Kidney (tissue), 14 donors: ENCODE data around the gene ENAH. TPM values are rescaled to one million over a fixed set of nuclear protein-coding genes. Genes with fewer than 3 reads are reported as not detected.
"Not testable (repeated sequence)": the region's sequence is repeated elsewhere in the genome, so short reads cannot be mapped to it uniquely, and the experiment has no call there.

Experiments used
- DNase-seq, 5 donors: peaks; one replicate each; pipeline ENCODE4 v3.0.0-alpha.2; 2013 to 2020
- FAIRE-seq: peaks from 2 replicates; lab custom pipeline; 2012; peaks lifted over from hg19 to GRCh38; lab: Jason Lieb, UNC
- H3K27ac ChIP-seq, 2 donors: one replicate each; pipeline ENCODE4 v1.7.0; 2013; ENCODE audit warnings: low read depth in 2 of 2, low read length in 2 of 2, inconsistent platforms in 1 of 2
- H3K27me3 ChIP-seq: one replicate; pipeline ENCODE4 v1.7.1; 2013; ENCODE audit warnings: low read length, inconsistent platforms; ENCODE audit not compliant: control insufficient read depth, insufficient read depth
- H3K36me3 ChIP-seq, 3 donors: one replicate each; pipeline versions ENCODE4 v1.7.0 to v1.7.1; 2013; ENCODE audit warnings: low read length in 3 of 3, control low read depth in 1 of 3, inconsistent platforms in 1 of 3; ENCODE audit not compliant: insufficient read depth in 3 of 3, control insufficient read depth in 2 of 3
- H3K4me1 ChIP-seq, 3 donors: one replicate each; pipeline versions ENCODE4 v1.7.0 to v1.7.1; 2013; ENCODE audit warnings: low read length in 3 of 3, inconsistent platforms in 1 of 3, low read depth in 1 of 3; ENCODE audit not compliant: control insufficient read depth in 2 of 3, insufficient read depth in 2 of 3
- H3K4me3 ChIP-seq, 3 donors: one replicate each; pipeline versions ENCODE4 v1.7.0 to v1.8.1; 2013; ENCODE audit warnings: low read length in 3 of 3, control low read depth in 1 of 3, inconsistent platforms in 1 of 3
- H3K9ac ChIP-seq, 3 donors: one replicate each; pipeline versions ENCODE4 v1.7.0 to v1.7.1; 2013; ENCODE audit warnings: low read length in 3 of 3, control low read depth in 1 of 3, inconsistent platforms in 1 of 3
- H3K9me3 ChIP-seq, 3 donors: one replicate each; pipeline versions ENCODE4 v1.7.0 to v1.7.1; 2013; ENCODE audit warnings: low read length in 3 of 3, control low read depth in 1 of 3, inconsistent platforms in 1 of 3; ENCODE audit not compliant: control insufficient read depth in 2 of 3, insufficient read depth in 1 of 3
- intact Hi-C: fragments of 100-400 bp; cut with DNase I; formaldehyde crosslinking; loops from one replicate; pipeline ENCODE4 v1.11.1; 2022
- polyA plus RNA-seq: library from polyadenylated mRNA; stranded (reverse); fragments of 350-450 nt; fragmentation: Illumina TruSeq; extraction: RNeasy Lipid Tissue Mini Kit (QIAGEN cat#74804); gene quantifications from one replicate; pipeline ENCODE4 v1.2.3, GENCODE V29; 2014; ENCODE audit warnings: low read depth, low replicate concordance; ENCODE audit not compliant: insufficient read depth
- total RNA-seq: library from RNA; stranded (reverse); fragmentation: NEBNext Ultra II Directional; extraction: Animal tissue kit (Norgen Biotek cat#: 25700); gene quantifications from one replicate; pipeline ENCODE4 v1.2.1, GENCODE V29; 2021
- TF ChIP-seq, protein P1 (sequence below): IDR thresholded peaks from 3 replicates; pipeline ENCODE4 v1.5.1; 2012; ENCODE audit warnings: mild to moderate bottlenecking, moderate library complexity, borderline replicate concordance; ENCODE audit not compliant: insufficient read depth; ENCODE audit errors: extremely low read depth
- donor health status: control.
- donor health status: control.
- donor health status: control.
- donor health status: control.
- donor health status: control.
- donor health status: DM: yes; HTN: yes; CAD: no.
- donor health status: Normal renal cell carcinoma (clear cell type).

Gene ENAH
- total and polyA plus RNA-seq, 2 donors from 2014 or later, result 6.2 to 42.3 TPM

DNA sequence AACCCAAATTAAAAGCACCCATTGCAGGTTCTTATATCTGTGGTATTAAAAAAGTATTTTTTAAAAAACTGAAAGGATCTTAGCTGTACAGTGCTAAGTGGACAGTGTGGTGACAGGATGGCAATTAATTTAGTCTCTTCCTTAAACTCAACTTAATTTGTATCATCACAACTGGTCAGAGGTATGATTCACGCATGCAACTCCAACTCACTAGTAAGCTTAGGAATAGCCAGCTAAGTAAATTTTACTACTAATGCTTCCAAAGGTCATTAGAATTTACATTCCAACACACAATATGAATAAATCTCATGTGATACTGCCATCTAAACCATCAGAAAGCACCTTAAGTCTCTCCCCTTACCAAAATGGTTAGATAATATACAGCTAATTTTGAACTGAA, 35.4 kb downstream of the ENAH start:
- Histone ChIP-seq H3K4me1 (peaks cover 0 to 11% (median 0%) of the 10 kb centered on the region in 3 donors), H3K36me3 (no peaks in the 10 kb centered on the region), H3K9ac (no peak overlapping the region), H3K9me3 (no peaks in the 10 kb centered on the region), H3K27ac (no peak overlapping the region), H3K4me3 (no peak overlapping the region), H3K27me3 (no peaks in the 10 kb centered on the region)
- FAIRE-seq, result no peak
- intact Hi-C loops, result no loop called here
- TF ChIP-seq, protein P1, sequence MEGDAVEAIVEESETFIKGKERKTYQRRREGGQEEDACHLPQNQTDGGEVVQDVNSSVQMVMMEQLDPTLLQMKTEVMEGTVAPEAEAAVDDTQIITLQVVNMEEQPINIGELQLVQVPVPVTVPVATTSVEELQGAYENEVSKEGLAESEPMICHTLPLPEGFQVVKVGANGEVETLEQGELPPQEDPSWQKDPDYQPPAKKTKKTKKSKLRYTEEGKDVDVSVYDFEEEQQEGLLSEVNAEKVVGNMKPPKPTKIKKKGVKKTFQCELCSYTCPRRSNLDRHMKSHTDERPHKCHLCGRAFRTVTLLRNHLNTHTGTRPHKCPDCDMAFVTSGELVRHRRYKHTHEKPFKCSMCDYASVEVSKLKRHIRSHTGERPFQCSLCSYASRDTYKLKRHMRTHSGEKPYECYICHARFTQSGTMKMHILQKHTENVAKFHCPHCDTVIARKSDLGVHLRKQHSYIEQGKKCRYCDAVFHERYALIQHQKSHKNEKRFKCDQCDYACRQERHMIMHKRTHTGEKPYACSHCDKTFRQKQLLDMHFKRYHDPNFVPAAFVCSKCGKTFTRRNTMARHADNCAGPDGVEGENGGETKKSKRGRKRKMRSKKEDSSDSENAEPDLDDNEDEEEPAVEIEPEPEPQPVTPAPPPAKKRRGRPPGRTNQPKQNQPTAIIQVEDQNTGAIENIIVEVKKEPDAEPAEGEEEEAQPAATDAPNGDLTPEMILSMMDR, result no peak
- no peak for DNase-seq

DNA sequence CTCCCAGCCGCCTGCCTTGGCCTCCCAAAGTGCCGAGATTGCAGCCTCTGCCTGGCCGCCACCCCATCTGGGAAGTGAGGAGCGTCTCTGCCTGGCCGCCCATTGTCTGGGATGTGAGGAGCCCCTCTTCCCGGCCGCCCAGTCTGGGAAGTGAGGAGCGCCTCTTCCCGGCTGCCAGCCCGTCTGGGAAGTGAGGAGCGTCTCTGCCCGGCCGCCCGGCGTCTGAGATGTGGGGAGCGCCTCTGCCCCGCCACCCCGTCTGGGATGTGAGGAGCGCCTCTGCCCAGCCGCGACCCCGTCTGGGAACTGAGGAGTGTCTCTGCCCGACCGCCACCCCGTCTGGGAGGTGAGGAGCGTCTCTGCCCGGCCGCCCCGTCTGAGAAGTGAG, 37.5 kb downstream of the ENAH start:
- H3K9ac ChIP-seq, H3K36me3 ChIP-seq, H3K9me3 ChIP-seq, H3K27me3 ChIP-seq, H3K4me3 ChIP-seq, FAIRE-seq, H3K27ac ChIP-seq, intact Hi-C loops, DNase-seq: not testable (repeated sequence)
- peaks cover 0 to 11% (median 0%) of the 10 kb centered on the region in 3 donors for H3K4me1 ChIP-seq

DNA sequence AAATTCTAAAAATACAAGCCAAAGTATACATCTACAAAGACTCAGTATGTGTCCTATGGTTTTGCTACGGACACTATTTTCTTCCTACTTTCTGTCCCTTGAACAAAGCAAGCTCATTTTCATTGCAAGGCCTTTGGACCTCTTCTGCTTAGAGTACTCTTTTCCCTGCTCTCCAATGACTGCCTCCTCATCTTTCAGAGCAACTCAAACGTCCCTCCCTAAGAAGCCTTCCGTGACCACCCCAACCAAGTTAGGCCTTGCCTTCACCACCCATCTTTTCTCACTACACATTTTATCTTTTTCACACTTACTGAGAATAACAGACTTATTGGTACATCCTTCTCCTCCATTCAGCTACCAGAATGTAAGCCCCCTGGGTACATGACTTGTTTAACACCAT, 39.9 kb downstream of the ENAH start:
- Histone ChIP-seq H3K4me1 (peaks cover 0 to 9% (median 0%) of the 10 kb centered on the region in 3 donors), H3K4me3 (no peak overlapping the region), H3K27ac (no peak overlapping the region), H3K9ac (no peak overlapping the region), H3K36me3 (no peaks in the 10 kb centered on the region), H3K9me3 (no peaks in the 10 kb centered on the region), H3K27me3 (no peaks in the 10 kb centered on the region)
- FAIRE-seq (no peak), DNase-seq (no peak)
- intact Hi-C loops, result no loop called here
- TF ChIP-seq, protein P1, result no peak

DNA sequence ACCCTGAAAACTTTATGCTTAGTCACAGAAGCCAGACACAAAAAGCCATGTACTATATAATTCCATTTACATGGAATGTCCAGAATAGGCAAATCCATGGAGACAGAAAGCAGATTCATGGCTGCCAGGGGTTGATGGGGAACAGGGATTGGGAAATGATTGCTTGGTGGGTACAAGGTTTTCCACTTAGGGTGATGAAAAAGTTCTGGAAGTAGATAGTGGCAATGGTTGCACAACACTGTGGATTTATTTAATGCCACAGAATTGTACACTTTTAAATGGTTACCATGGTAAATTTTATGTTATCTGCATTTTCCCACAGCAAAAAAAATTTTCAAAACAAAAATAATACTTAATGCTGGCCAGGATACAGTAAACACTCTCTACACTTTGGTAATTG, 40.6 kb downstream of the ENAH start:
- DNase-seq (no peak), FAIRE-seq (no peak)
- H3K4me1 ChIP-seq, result peaks cover 0 to 2% (median 0%) of the 10 kb centered on the region in 3 donors
- H3K4me3 ChIP-seq, result no peak overlapping the region
- H3K9ac ChIP-seq, result no peak overlapping the region
- H3K27me3 ChIP-seq, result no peaks in the 10 kb centered on the region
- H3K9me3 ChIP-seq, result no peaks in the 10 kb centered on the region
- intact Hi-C loops, result no loop called here
- no peak overlapping the region for H3K27ac ChIP-seq
- no peaks in the 10 kb centered on the region for H3K36me3 ChIP-seq
- TF ChIP-seq, protein P1, result no peak
